Muscle of back (tissue), 11 donors: ENCODE data around the gene CARNS1. TPM values are rescaled to one million over a fixed set of nuclear protein-coding genes. Genes with fewer than 3 reads are reported as not detected.

ENCODE experiments used
- DNase-seq, 3 donors: peaks; one replicate each; pipeline versions ENCODE4 v3.0.0 to v3.0.0-alpha.2; 2013
- polyA plus RNA-seq, 10 donors: library from polyadenylated mRNA; unstranded; fragments of 120-200 nt; gene quantifications; one replicate each; pipeline ENCODE4 v1.2.1, GENCODE V29; 2013; ENCODE audit not compliant: insufficient read length in 10 of 10

CARNS1 gene
- polyA plus RNA-seq, 10 donors = 24.1 to 62.8 (median 48.3) TPM

- DNase-seq = no peak
These were observed 25.0 kb downstream of the CARNS1 start for GRCh38 chr11:67440229-67441097.

- no peak for DNase-seq
These were observed 25.7 kb downstream of the CARNS1 start for GRCh38 chr11:67441098-67441563.

- DNase-seq = no peak
These were observed 26.4 kb downstream of the CARNS1 start for GRCh38 chr11:67441731-67442351.

- peak in 1 of 3 donors; percentile 37 for DNase-seq
These were observed 27.3 kb downstream of the CARNS1 start for GRCh38 chr11:67442504-67443404.

DNA sequence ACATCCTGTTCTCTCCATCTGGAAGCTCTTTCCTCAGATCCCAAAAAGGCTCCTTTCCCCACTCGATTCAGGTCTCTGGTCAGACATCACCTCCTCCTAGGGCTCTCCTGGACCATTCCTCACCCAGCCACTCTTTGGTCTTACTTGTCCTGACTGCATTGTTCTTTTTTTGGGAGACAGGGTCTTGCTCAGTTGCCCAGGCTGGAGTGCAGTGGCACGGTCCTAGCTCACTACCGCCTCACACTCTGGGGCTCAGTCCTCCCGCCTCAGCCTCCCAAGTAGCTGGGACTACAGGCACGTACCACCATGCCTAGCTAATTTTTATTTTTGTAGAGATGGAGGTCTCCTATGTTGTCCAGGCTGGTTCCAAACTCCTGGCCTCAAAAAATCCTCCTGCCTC is 30.0 kb downstream of the CARNS1 start:
- no peak for DNase-seq

DNA sequence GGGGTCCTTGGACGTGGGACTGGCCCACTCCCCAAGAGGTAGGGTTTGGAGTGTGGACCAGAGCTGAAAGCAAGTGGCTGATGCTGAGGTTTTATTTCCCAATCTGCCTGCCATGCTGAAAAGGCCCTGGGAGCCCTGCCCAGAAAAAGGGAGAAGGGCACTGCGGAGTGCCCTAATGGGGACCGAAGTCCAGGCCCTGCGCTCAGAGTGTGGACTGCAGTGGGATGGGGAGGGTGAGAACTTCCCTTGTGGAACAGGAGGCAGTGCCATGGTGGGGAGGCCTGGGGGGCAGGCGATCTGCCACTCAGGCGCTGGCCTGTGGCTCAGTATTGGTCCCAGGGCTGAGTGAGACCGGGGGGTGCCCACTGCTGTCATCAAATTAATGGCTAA is 32.7 kb downstream of the CARNS1 start:
- DNase-seq = no peak

- no peak for DNase-seq
These were observed 33.8 kb downstream of the CARNS1 start for GRCh38 chr11:67449116-67449844.

DNA sequence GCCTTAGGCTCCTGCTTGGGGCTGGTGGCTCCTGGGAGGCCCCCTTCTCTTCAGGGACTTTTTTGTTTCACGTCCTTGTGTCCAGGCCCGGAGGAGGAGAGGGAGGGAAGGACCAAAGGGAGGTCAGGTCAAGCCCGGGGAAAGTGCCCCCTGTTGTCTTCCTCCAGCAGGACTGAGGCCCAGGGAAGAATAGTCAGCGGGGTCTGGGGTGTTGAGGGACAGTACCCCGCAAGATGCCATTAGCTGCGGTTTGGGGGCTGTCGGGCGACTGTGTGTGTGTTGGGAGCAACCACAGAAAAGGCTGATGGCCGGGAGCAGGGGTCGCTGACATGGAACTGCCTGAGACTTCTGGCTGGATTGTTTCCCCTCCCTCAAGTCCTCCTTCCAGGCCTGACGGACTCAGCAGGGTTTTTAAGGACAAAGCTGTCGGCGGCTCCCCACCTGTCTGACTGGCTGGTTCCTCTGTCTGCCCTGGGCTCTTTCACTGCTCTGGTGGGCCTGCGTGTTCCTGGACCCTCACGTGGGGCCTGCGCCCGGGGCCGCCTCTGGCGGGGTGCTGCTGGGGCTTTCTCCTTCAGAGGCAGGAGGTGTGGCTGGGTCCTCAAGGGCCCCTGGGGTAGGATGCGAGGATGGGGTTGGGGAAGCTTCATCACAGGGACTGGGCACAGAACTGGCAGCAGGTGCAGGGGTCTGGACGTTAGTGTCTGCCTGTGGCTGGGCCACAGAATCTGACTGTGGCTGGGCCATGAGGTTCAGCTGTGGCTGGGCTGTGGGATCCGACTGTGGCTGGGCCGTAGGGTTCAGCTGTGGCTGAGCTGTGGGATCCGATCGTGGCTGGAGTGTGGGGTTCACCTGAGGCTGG is 35.5 kb downstream of the CARNS1 start:
- DNase-seq = no peak

DNA sequence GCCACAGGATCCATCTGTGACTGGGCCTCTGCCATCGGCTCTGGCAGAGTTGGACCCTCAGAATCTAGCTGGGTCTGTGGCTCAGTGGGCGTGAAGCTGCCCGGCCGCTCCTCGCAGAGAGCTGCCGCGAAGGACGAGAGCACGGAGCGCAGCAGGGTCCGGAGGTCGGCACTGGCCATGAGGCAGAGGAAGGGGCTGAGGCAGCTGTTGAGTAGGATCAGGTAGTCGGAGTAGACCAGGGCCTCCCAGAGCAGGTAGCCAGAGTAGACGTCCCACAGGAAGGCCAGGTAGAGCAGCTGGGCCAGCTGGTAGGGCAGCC is 36.1 kb downstream of the CARNS1 start:
- DNase-seq = no peak

- DNase-seq = peak in 1 of 3 donors; percentile 19
These were observed 36.9 kb downstream of the CARNS1 start, which contains the start of gene GPR152 for GRCh38 chr11:67452141-67452952. Gene GPR152 (minus strand): TSS chr11:67452729. CDS start chr11:67452724, 5 bp downstream.

GRCh38 chr11:67453816-67454732 is 38.6 kb downstream of the CARNS1 start:
- DNase-seq = no peak

DNA sequence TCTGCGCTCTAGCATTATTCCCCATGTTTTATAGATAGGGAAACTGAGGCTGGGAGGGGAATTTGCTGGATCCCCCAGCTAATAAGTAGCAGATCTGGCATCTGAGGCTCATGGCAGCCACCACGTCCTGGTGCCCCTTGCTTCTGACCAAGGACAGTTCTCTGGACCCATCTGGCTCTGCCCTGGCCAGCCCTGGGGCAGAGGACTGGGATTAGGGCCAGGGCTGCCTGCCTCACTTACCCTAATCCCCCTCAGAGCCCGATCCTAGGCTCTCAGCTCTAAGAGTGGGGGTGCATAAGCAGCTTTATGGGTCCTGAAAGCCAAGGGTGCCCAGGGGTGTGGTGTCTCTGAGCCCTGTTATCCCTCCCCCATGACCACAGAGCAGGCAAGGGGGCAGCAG is 39.6 kb downstream of the CARNS1 start, which contains the start of gene CABP4:
TSS of gene CABP4 (plus strand) at position 301 of the 400 bp plus-strand sequence. CDS start at position 371, 70 bp downstream.
- DNase-seq = no peak

DNA sequence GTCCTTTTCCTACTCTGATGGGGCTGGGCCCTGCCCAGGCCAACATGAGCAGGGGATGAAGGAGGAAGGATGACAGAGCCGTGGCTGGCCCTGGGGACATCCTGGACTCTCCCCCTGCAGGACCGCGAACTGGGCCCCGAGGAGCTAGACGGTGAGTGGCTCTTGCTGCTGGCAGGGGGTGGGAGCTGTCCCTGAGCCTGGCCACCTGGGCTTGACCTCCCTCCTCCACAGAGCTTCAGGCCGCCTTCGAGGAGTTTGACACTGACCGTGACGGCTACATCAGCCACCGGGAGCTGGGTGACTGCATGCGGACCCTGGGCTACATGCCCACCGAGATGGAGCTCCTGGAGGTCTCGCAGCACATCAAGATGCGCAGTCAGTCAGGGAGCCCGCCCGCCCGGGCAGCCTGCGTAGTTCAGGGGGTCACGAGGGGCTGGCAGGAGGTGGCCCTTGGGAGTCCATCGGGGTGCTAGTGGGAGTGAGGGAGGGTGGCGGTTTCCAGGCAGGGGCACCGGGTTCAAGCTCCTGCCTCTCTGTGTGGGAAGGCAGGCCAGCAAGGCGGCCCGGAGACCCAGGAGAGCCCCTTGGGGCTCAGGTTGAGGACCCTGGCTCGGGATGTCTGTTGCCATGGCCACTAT is 40.7 kb downstream of the CARNS1 start:
- no peak for DNase-seq

DNA sequence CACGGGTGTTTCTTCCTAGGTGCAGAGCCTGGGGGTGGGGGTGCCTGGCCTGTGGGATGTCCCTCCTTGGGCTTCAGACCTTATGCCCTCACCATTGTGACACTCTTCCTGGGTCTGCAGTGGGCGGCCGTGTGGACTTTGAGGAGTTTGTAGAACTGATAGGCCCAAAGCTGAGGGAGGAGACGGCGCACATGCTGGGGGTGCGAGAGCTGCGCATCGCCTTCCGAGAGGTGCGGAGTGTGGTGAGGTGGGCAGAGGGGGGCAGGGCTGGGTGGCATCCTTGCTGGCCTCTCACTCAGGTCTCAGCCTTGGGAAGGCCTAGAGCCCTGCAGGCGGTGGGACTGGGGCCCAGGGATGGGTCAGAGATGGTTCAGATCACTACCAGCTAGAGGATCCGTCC is 42.0 kb downstream of the CARNS1 start:
- DNase-seq = no peak

GRCh38 chr11:67458266-67458665 is 42.8 kb downstream of the CARNS1 start:
- DNase-seq = no peak

- no peak for DNase-seq
These were observed 47.7 kb downstream of the CARNS1 start for GRCh38 chr11:67463186-67463585.

DNA sequence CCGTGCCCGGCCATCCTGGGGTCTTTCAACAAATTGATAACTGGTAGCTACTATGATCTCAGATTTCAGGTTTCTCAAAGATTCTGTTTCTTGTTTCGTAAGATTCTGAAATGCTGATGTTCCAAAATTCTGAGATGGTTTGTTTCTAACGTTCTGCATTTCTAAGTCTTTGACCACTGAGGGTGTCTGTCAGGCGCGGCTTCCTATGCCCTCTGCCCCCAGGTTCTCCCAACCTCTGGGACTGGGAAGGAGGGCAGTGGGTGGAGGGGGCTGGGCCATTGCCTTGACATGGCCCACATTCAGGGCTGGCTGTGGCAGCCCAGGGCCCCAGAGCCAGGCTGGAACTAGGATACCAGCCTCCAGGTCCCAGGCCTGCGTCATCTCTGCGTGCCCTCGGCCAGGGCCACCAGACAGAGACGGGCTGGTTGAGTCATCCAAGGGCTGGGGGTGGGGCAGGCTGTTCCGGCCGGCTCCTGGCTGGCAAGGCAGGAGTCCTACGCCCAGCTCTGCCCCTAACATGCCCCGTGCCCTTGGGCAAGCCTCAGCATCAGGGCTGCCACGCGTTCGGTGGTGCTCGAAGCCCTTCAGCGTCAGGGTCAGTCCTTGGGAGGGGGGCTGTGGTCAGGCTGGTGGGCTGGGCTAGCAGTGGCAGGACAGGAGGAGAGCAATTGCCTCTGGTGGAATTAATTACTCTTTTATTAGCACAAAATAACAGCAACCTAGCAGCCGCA is 48.4 kb downstream of the CARNS1 start:
- no peak for DNase-seq
